ENCODE measurements around the gene RAVER1. TPM values are rescaled to one million over a fixed set of nuclear protein-coding genes. Genes with fewer than 3 reads are reported as not detected.

The RAVER1 gene
- total and polyA plus RNA-seq, 2 donors (not counting 3 experiments of a cell fraction or from before 2014, with no cell fraction given), result 5.2 to 47.6 TPM

- H3K79me2 ChIP-seq (ENCODE audit: control insufficient read depth, insufficient read depth, low read length), result no peaks in the 10 kb centered on the region
- no peak overlapping the region for H3K4me3 ChIP-seq (replicated peaks in 1 of 3; ENCODE audit: insufficient read depth in 1 of 3, low read depth in 1 of 3, low read length in 3 of 3)
- FAIRE-seq, result no peak
- intact Hi-C loops (cut with micrococcal nuclease) (no loop called here), dilution Hi-C loops (cut with MboI; ENCODE audit: extremely low pct_ligation_motif_present, low sequenced_read_pairs) (no loop called here)
- H3K36me3 ChIP-seq (ENCODE audit: control insufficient read depth in 2 of 2, extremely low read depth in 1 of 2, insufficient read depth in 2 of 2, low read length in 2 of 2), result no peaks in the 10 kb centered on the region
- ChIA-PET CTCF (interaction anchor here (0.7 to 2.6 kb wide), 6 partner anchors 13 to 93 kb away, joined by 3 to 9 read pairs (median 6); no protein-coding TSS in a partner anchor), POLR2A (no interaction called here)
- no peaks in the 10 kb centered on the region for H3K9me3 ChIP-seq (replicated peaks; ENCODE audit: control insufficient read depth, insufficient read depth, low read length)
- H2AFZ ChIP-seq (ENCODE audit: low read depth, low read length), result no peak overlapping the region
- H3K27ac ChIP-seq (ENCODE audit: insufficient read depth, low read depth, low read length), result no peak overlapping the region
- TF ChIP-seq MYC (IDR thresholded peaks at IDR 0.05; ENCODE audit: low read depth, low read length), result no peak
- no peaks in the 10 kb centered on the region for H3K9me1 ChIP-seq (replicated peaks; ENCODE audit: control insufficient read depth, extremely low read depth, insufficient read depth, low read length)
- BruUV-seq (replicated peaks), result no TSS peak
- no peak overlapping the region for H3K4me2 ChIP-seq (ENCODE audit: insufficient read depth, low read length)
- H4K20me1 ChIP-seq (replicated peaks; ENCODE audit: control insufficient read depth, extremely low read depth, insufficient read depth, low read length), result no peaks in the 10 kb centered on the region
- no peak overlapping the region for H3K9ac ChIP-seq (replicated peaks; ENCODE audit: extremely low read depth, insufficient read depth, low read length)
- DNase-seq (ENCODE audit: low read depth, low spot score), result no peak
- no peaks in the 10 kb centered on the region for H3K27me3 ChIP-seq (ENCODE audit: control insufficient read depth in 2 of 2, insufficient read depth in 2 of 2, low read length in 2 of 2)
- no peaks in the 10 kb centered on the region for H3K4me1 ChIP-seq (ENCODE audit: control insufficient read depth, extremely low read depth, insufficient read depth, low read length)
These were observed 10.2 kb upstream of the RAVER1 start for GRCh38 chr19:10343495-10343894.

DNA sequence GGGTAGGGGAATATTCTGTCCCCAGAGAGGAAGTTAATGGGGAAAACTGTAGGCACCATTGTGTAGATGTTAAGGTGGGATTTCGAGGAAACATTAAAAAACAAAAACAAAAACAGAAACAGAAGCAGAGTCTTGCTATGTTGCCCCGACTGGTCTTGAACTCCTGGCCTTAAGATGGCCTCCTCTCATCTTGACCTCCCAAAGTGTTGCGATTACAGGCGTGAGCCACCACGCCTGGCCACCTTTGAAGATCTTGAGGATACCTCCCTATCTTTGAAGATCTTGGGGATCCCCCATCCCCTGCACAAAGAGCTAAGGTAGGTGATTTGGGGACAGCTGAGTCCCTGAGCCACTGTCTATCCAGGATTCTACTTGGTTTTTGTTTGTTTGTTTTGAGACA lies 6.6 kb upstream of the RAVER1 start:
- Histone ChIP-seq H3K4me1 (ENCODE audit: control insufficient read depth, extremely low read depth, insufficient read depth, low read length) (no peaks in the 10 kb centered on the region), H4K20me1 (replicated peaks; ENCODE audit: control insufficient read depth, extremely low read depth, insufficient read depth, low read length) (no peaks in the 10 kb centered on the region), H3K4me2 (ENCODE audit: insufficient read depth, low read length) (no peak overlapping the region), H3K27me3 (ENCODE audit: control insufficient read depth in 2 of 2, insufficient read depth in 2 of 2, low read length in 2 of 2) (no peaks in the 10 kb centered on the region), H3K36me3 (ENCODE audit: control insufficient read depth in 2 of 2, extremely low read depth in 1 of 2, insufficient read depth in 2 of 2, low read length in 2 of 2) (no peaks in the 10 kb centered on the region), H3K9ac (replicated peaks; ENCODE audit: extremely low read depth, insufficient read depth, low read length) (no peak overlapping the region), H3K9me1 (replicated peaks; ENCODE audit: control insufficient read depth, extremely low read depth, insufficient read depth, low read length) (no peaks in the 10 kb centered on the region), H3K4me3 (replicated peaks in 1 of 3; ENCODE audit: insufficient read depth in 1 of 3, low read depth in 1 of 3, low read length in 3 of 3) (no peak overlapping the region), H3K27ac (ENCODE audit: insufficient read depth, low read depth, low read length) (no peak overlapping the region), H3K9me3 (replicated peaks; ENCODE audit: control insufficient read depth, insufficient read depth, low read length) (no peaks in the 10 kb centered on the region), H3K79me2 (ENCODE audit: control insufficient read depth, insufficient read depth, low read length) (no peaks in the 10 kb centered on the region), H2AFZ (ENCODE audit: low read depth, low read length) (no peak overlapping the region)
- BruUV-seq (replicated peaks), result no TSS peak
- TF ChIP-seq JUN (IDR thresholded peaks at IDR 0.05; ENCODE audit: borderline replicate concordance, insufficient read depth, insufficient read length, low read depth) (no peak), FOS (IDR thresholded peaks at IDR 0.05; ENCODE audit: borderline replicate concordance, insufficient read depth, low read length) (no peak), GATA2 (IDR thresholded peaks at IDR 0.05; ENCODE audit: insufficient read depth, insufficient read length, low read depth, low read length) (no peak), POLR2A (IDR thresholded peaks at IDR 0.05; ENCODE audit: low read depth, low read length) (no peak), MAX (IDR thresholded peaks at IDR 0.05; ENCODE audit: insufficient read depth, insufficient read length) (no peak), POLR2AphosphoS5 (IDR thresholded peaks at IDR 0.05; ENCODE audit: insufficient read depth, low read depth, low read length) (no peak)
- ChIA-PET CTCF (interaction anchor here (0.8 kb wide), 1 partner anchor 81 kb away, joined by 5 read pairs; no protein-coding TSS in a partner anchor), POLR2A (interaction anchor here (0.6 kb wide), 1 partner anchor 73 kb away, joined by 4 read pairs; no protein-coding TSS in a partner anchor)
- DNase-seq (ENCODE audit: low read depth, low spot score) (no peak), FAIRE-seq (no peak)
- intact Hi-C loops (cut with micrococcal nuclease), result no loop called here
- dilution Hi-C loops (cut with MboI; ENCODE audit: extremely low pct_ligation_motif_present, low sequenced_read_pairs), result no loop called here

Data from endothelial cell of umbilical vein (primary cell).